IMR-90 (cell line): Measurements from ENCODE around the gene GRIK3. TPM values are rescaled to one million over a fixed set of nuclear protein-coding genes. Genes with fewer than 3 reads are reported as not detected.

Source experiments
- ATAC-seq: fragments of 200-7000 bp; cut with Tn5 transposase; 2 replicates; pipeline ENCODE4 v1.9.1; 2020; ENCODE audit warnings: low read depth, mild to moderate bottlenecking, moderate library complexity
- BruUV-seq: library from RNA; stranded (reverse); fragments of 400-500 nt; replicated peaks from 2 replicates; lab custom pipeline; 2021; lab: Mats Ljungman, UMichigan
- CTCF ChIA-PET: fragments of 300-600 bp; formaldehyde crosslinking; extraction: SDS; loops from one replicate; lab custom pipeline; 2021; ENCODE audit warnings: antibody characterized with exemption; lab: Yijun Ruan, JAX
- POLR2A ChIA-PET: fragments of 300-600 bp; sonication (Branson Sonifier 250); formaldehyde crosslinking; loops from one replicate; lab custom pipeline; 2022; ENCODE audit warnings: antibody characterized with exemption; ENCODE audit not compliant: unreplicated experiment; lab: Charles Lee
- DNase-seq: peaks from one replicate; pipeline ENCODE4 v3.0.0; 2013
- H2AFZ ChIP-seq: replicated peaks from 2 replicates; pipeline ENCODE3; 2013; ENCODE audit warnings: low read length, mild to moderate bottlenecking; ENCODE audit not compliant: poor library complexity
- H2AK5ac ChIP-seq: 2 replicates; pipeline ENCODE4 v1.6.1; 2013; ENCODE audit warnings: low read depth, low read length, inconsistent platforms
- H2AK9ac ChIP-seq: replicated peaks from 2 replicates; pipeline ENCODE3; 2013; ENCODE audit warnings: mild to moderate bottlenecking, low read depth, low read length, moderate library complexity; ENCODE audit not compliant: poor library complexity
- H2BK120ac ChIP-seq: 2 replicates; pipeline ENCODE4 v1.6.1; 2013; ENCODE audit warnings: low read depth, low read length, inconsistent platforms
- H2BK15ac ChIP-seq: 3 replicates; pipeline ENCODE4 v1.6.1; 2013; ENCODE audit warnings: low read depth, low read length, inconsistent platforms
- H2BK20ac ChIP-seq: 2 replicates; pipeline ENCODE4 v1.6.1; 2013; ENCODE audit warnings: low read depth, mild to moderate bottlenecking, inconsistent platforms, low read length, moderate library complexity
- H2BK5ac ChIP-seq: 2 replicates; pipeline ENCODE4 v1.6.1; 2013; ENCODE audit warnings: mild to moderate bottlenecking, low read depth, low read length, inconsistent platforms; ENCODE audit not compliant: poor library complexity, severe bottlenecking
- H3K14ac ChIP-seq: replicated peaks from 2 replicates; pipeline ENCODE4 v1.6.1; 2013; ENCODE audit warnings: low read depth, low read length, inconsistent platforms
- H3K18ac ChIP-seq: 2 replicates; pipeline ENCODE4 v1.6.1; 2013; ENCODE audit warnings: low read depth, low read length, control low read depth
- H3K23ac ChIP-seq: 2 replicates; pipeline ENCODE4 v1.6.1; 2013; ENCODE audit warnings: low read depth, low read length, inconsistent platforms
- H3K27ac ChIP-seq: 2 replicates; pipeline ENCODE4 v1.5.1; 2013; ENCODE audit warnings: mild to moderate bottlenecking, control low read depth, low read length; ENCODE audit not compliant: insufficient read depth
- H3K27me3 ChIP-seq: 2 replicates; pipeline ENCODE4 v1.6.1; 2013; ENCODE audit warnings: low read length; ENCODE audit not compliant: control insufficient read depth, insufficient read depth
- H3K36me3 ChIP-seq: 2 replicates; pipeline ENCODE4 v1.6.1; 2013; ENCODE audit warnings: low read length, mixed read lengths; ENCODE audit not compliant: control insufficient read depth, insufficient read depth
- H3K4ac ChIP-seq: 2 replicates; pipeline ENCODE4 v1.6.1; 2013; ENCODE audit warnings: low read depth, low read length, inconsistent platforms
- H3K4me1 ChIP-seq: 2 replicates; pipeline ENCODE4 v1.6.1; 2013; ENCODE audit warnings: low read length, mixed read lengths; ENCODE audit not compliant: control insufficient read depth, insufficient read depth
- H3K4me2 ChIP-seq: 2 replicates; pipeline ENCODE4 v1.6.1; 2013; ENCODE audit warnings: low read depth, mild to moderate bottlenecking, control low read depth, low read length, moderate library complexity
- H3K4me3 ChIP-seq: 2 replicates; pipeline ENCODE4 v1.5.1; 2013; ENCODE audit warnings: low read depth, mild to moderate bottlenecking, control low read depth, low read length, moderate library complexity; ENCODE audit not compliant: insufficient read depth
- H3K56ac ChIP-seq: 2 replicates; pipeline ENCODE4 v1.6.1; 2013; ENCODE audit warnings: low read length, inconsistent platforms; ENCODE audit not compliant: insufficient read depth; ENCODE audit errors: extremely low read depth
- H3K79me1 ChIP-seq, 2 experiments: 2 replicates each; pipeline ENCODE4 v1.6.1; 2013; ENCODE audit warnings: low read length in 2 of 2, inconsistent platforms in 1 of 2, low read depth in 1 of 2
- H3K9ac ChIP-seq: 2 replicates; pipeline ENCODE4 v1.6.1; 2013; ENCODE audit warnings: low read depth, low read length, control low read depth
- H3K9me1 ChIP-seq: 2 replicates; pipeline ENCODE4 v1.6.1; 2013; ENCODE audit warnings: low read length, inconsistent platforms; ENCODE audit not compliant: insufficient read depth
- H3K9me3 ChIP-seq: 2 replicates; pipeline ENCODE4 v1.6.1; 2013; ENCODE audit warnings: low read length; ENCODE audit not compliant: control insufficient read depth, insufficient read depth
- H4K20me1 ChIP-seq: 2 replicates; pipeline ENCODE4 v1.6.1; 2013; ENCODE audit warnings: low read length, inconsistent platforms; ENCODE audit not compliant: insufficient read depth
- H4K5ac ChIP-seq: 2 replicates; pipeline ENCODE4 v1.6.1; 2013; ENCODE audit warnings: mild to moderate bottlenecking, low read depth, low read length, control low read depth
- H4K8ac ChIP-seq, 2 experiments: 2 replicates each; pipeline ENCODE4 v1.6.1; 2013; ENCODE audit warnings: low read depth in 2 of 2, low read length in 2 of 2, control low read depth in 1 of 2, inconsistent platforms in 1 of 2
- H4K91ac ChIP-seq: 2 replicates; pipeline ENCODE4 v1.6.1; 2013; ENCODE audit warnings: low read depth, low read length, inconsistent platforms; ENCODE audit not compliant: insufficient read depth
- BHLHE40 ChIP-seq: fragments of 150-350 bp; IDR thresholded peaks from 2 replicates; pipeline ENCODE4 v1.6.1; 2016; ENCODE audit warnings: mild to moderate bottlenecking, low read depth, low read length
- CEBPB ChIP-seq: IDR thresholded peaks from 2 replicates; pipeline ENCODE4 v1.6.1; 2012; ENCODE audit warnings: low read depth, low read length, improper control_type of control experiment
- CHD1 ChIP-seq: IDR thresholded peaks from 2 replicates; pipeline ENCODE4 v1.6.1; 2012; ENCODE audit warnings: low read depth, low read length, improper control_type of control experiment
- CTCF ChIP-seq: conservative IDR thresholded peaks from 2 replicates; pipeline ENCODE4 v1.5.1; 2012; ENCODE audit warnings: mild to moderate bottlenecking, low read depth, low read length, improper control_type of control experiment
- ELK1 ChIP-seq: fragments of 150-350 bp; IDR thresholded peaks from 2 replicates; pipeline ENCODE4 v1.6.1; 2016; ENCODE audit warnings: low read depth, mild to moderate bottlenecking, low read length, moderate library complexity, borderline replicate concordance
- FOS ChIP-seq: fragments of 150-350 bp; IDR thresholded peaks from 2 replicates; pipeline ENCODE4 v1.6.1; 2016; ENCODE audit warnings: low read depth, low read length
- MAFK ChIP-seq: IDR thresholded peaks from 2 replicates; pipeline ENCODE4 v1.6.1; 2012; ENCODE audit warnings: low read depth, low read length, improper control_type of control experiment
- MAZ ChIP-seq: IDR thresholded peaks from 2 replicates; pipeline ENCODE4 v1.6.1; 2012; ENCODE audit warnings: low read depth, mild to moderate bottlenecking, low read length, improper control_type of control experiment, moderate library complexity, borderline replicate concordance
- MXI1 ChIP-seq: IDR thresholded peaks from 2 replicates; pipeline ENCODE4 v1.6.1; 2012; ENCODE audit warnings: low read depth, mild to moderate bottlenecking, low read length, moderate library complexity, borderline replicate concordance
- NFE2L2 ChIP-seq: fragments of 150-350 bp; IDR thresholded peaks from 2 replicates; pipeline ENCODE4 v1.6.1; 2016; ENCODE audit warnings: low read depth, mild to moderate bottlenecking, low read length
- POLR2A ChIP-seq: IDR thresholded peaks from 2 replicates; pipeline ENCODE4 v1.6.1; 2012; ENCODE audit warnings: mild to moderate bottlenecking, low read depth, low read length
- RAD21 ChIP-seq: IDR thresholded peaks from 2 replicates; pipeline ENCODE4 v1.6.1; 2012; ENCODE audit warnings: low read length, improper control_type of control experiment
- RCOR1 ChIP-seq: IDR thresholded peaks from 2 replicates; pipeline ENCODE4 v1.6.1; 2012; ENCODE audit warnings: mild to moderate bottlenecking, low read length, improper control_type of control experiment; ENCODE audit not compliant: insufficient replicate concordance
- RFX5 ChIP-seq: IDR thresholded peaks from 2 replicates; pipeline ENCODE4 v1.8.0; 2012; ENCODE audit warnings: low read depth, mild to moderate bottlenecking, low read length, moderate library complexity
- SMC3 ChIP-seq: fragments of 150-350 bp; IDR thresholded peaks from 2 replicates; pipeline ENCODE4 v1.6.1; 2016; ENCODE audit warnings: low read depth, mild to moderate bottlenecking, antibody characterized with exemption, low read length, moderate library complexity
- USF2 ChIP-seq: fragments of 150-350 bp; IDR thresholded peaks from 2 replicates; pipeline ENCODE4 v1.6.1; 2017; ENCODE audit warnings: mild to moderate bottlenecking, antibody characterized with exemption, low read length, low read depth
- WGBS, 2 experiments: methylation state at CpG; one replicate each; pipeline versions ENCODE4 v1.1.5 to v1.1.7; 2013; ENCODE audit warnings: missing lambda C conversion rate in 2 of 2; ENCODE audit not compliant: insufficient read length in 1 of 2; ENCODE audit errors: extremely low coverage in 2 of 2; 5-methylcytosine and 5-hydroxymethylcytosine counted together
- dilution Hi-C: fragments of 300-500 bp; cut with HindIII; formaldehyde crosslinking; loops from one replicate; pipeline ENCODE4 v1.14.3; 2018; ENCODE audit warnings: low sequenced_read_pairs; ENCODE audit not compliant: unreplicated experiment
- in situ Hi-C: fragments of 300-500 bp; cut with MboI; formaldehyde crosslinking; loops from 3 replicates; pipeline ENCODE4 v1.14.3; 2019; ENCODE audit warnings: low sequenced_read_pairs, inconsistent platforms, mixed read lengths
- intact Hi-C: fragments of 100-400 bp; cut with micrococcal nuclease; formaldehyde crosslinking; loops from 2 replicates; pipeline ENCODE4 v1.10.0; 2022
- polyA plus RNA-seq, 3 experiments: library from polyadenylated mRNA; depleted of rRNA; stranded (reverse); fragments of >200 nt; gene quantifications; 2 replicates each; pipeline ENCODE4 v1.2.3, GENCODE V29; 2012; ENCODE audit warnings: low replicate concordance in 1 of 3
- total RNA-seq: library from RNA; depleted of rRNA; stranded (reverse); fragments of >200 nt; gene quantifications from 2 replicates; pipeline ENCODE4 v1.2.3, GENCODE V29; 2012

The GRIK3 gene
- total and polyA plus RNA-seq, 2 of the 4 experiments (the other 2 are of a cell fraction): not detected

- H4K8ac ChIP-seq: no peak overlapping the region
- no peak overlapping the region for H2BK15ac ChIP-seq
- no peak overlapping the region for H3K56ac ChIP-seq
- no peak overlapping the region for H3K4ac ChIP-seq
- ChIA-PET POLR2A (no interaction called here), CTCF (no interaction called here)
- H3K4me2 ChIP-seq: no peak overlapping the region
- no peak for ATAC-seq
- H3K14ac ChIP-seq: no peak overlapping the region
- no peak overlapping the region for H3K27ac ChIP-seq
- in situ Hi-C loops: no loop called here
- H3K27me3 ChIP-seq: no peaks in the 10 kb centered on the region
- H3K36me3 ChIP-seq: no peaks in the 10 kb centered on the region
- no TSS peak for BruUV-seq
- H2BK20ac ChIP-seq: no peak overlapping the region
- H4K5ac ChIP-seq: no peak overlapping the region
- H3K4me1 ChIP-seq: no peaks in the 10 kb centered on the region
- 20% methylated on average over 2 of the region's 7 CpGs; no CpG with 5 or more reads in 1 of the 2 experiments for WGBS, 2 experiments
- no peaks in the 10 kb centered on the region for H3K9me1 ChIP-seq
- no peak overlapping the region for H2BK5ac ChIP-seq
- no peak overlapping the region for H3K23ac ChIP-seq
- H3K9me3 ChIP-seq: no peaks in the 10 kb centered on the region
- H2AK9ac ChIP-seq: no peak overlapping the region
- H2AFZ ChIP-seq: no peak overlapping the region
- no peak overlapping the region for H3K18ac ChIP-seq
- no peak for DNase-seq
- H3K79me1 ChIP-seq: no peaks in the 10 kb centered on the region
- intact Hi-C loops: no loop called here
- H2BK120ac ChIP-seq: no peak overlapping the region
- H4K20me1 ChIP-seq: no peaks in the 10 kb centered on the region
- no peak overlapping the region for H3K4me3 ChIP-seq
- H2AK5ac ChIP-seq: no peak overlapping the region
- no peak overlapping the region for H4K91ac ChIP-seq
- H3K9ac ChIP-seq: no peak overlapping the region
- dilution Hi-C loops: no loop called here
- no peak for TF ChIP-seq RAD21
- TF ChIP-seq RFX5: no peak
- no peak for TF ChIP-seq CEBPB
- no peak for TF ChIP-seq MAFK
- no peak for TF ChIP-seq POLR2A
- no peak for TF ChIP-seq RCOR1
- TF ChIP-seq CHD1: no peak
- no peak for TF ChIP-seq MAZ
- no peak for TF ChIP-seq SMC3
- no peak for TF ChIP-seq CTCF
- no peak for TF ChIP-seq NFE2L2
- TF ChIP-seq BHLHE40: no peak
- TF ChIP-seq FOS: no peak
- TF ChIP-seq ELK1: no peak
- TF ChIP-seq MXI1: no peak
- TF ChIP-seq USF2: no peak
Observed at GRCh38 chr1:36885540-36886357, 148.6 kb downstream of the GRIK3 start.
